Keratinocyte (primary cell): ENCODE measurements around the gene TMEM181.

Experiments used
- EZH2 ChIP-seq: IDR thresholded peaks from one replicate; pipeline ENCODE4 v1.6.1; 2012; ENCODE audit warnings: inconsistent platforms, mild to moderate bottlenecking, low read length, moderate library complexity
- TF ChIP-seq, protein P1 (sequence below), 3 experiments: IDR thresholded peaks in 1 of 3; conservative IDR thresholded peaks in 1 of 3; optimal IDR thresholded peaks in 1 of 3; 2 replicates in 2 of 3; 3 replicates in 1 of 3; pipeline versions ENCODE3 to v1.5.1; 2011; ENCODE audit warnings: low read length in 3 of 3, mild to moderate bottlenecking in 3 of 3, moderate library complexity in 2 of 3, control low read depth in 1 of 3, inconsistent platforms in 1 of 3; ENCODE audit not compliant: insufficient read depth in 2 of 3; ENCODE audit errors: extremely low read depth in 1 of 3

DNA sequence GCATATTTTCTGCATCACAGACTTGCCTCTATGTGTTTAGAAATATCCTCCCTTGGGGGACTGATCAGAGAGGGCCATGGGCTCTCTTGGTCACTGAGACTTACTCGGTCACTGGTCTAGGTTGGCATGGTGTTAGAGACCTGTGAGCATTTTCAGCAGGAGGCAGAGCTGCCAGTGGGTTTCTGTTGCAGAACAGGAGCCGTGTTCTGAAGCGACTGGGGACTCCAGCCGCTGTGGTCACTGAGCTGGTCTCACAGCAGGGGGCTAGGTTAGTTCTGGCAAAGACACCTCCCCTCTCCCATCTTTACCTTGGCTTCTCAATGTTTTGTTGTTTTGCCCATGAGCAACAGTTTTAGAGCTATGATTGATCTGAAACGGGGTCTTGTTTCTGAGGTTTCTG lies 8.7 kb downstream of the TMEM181 start:
- TF ChIP-seq, protein P1, sequence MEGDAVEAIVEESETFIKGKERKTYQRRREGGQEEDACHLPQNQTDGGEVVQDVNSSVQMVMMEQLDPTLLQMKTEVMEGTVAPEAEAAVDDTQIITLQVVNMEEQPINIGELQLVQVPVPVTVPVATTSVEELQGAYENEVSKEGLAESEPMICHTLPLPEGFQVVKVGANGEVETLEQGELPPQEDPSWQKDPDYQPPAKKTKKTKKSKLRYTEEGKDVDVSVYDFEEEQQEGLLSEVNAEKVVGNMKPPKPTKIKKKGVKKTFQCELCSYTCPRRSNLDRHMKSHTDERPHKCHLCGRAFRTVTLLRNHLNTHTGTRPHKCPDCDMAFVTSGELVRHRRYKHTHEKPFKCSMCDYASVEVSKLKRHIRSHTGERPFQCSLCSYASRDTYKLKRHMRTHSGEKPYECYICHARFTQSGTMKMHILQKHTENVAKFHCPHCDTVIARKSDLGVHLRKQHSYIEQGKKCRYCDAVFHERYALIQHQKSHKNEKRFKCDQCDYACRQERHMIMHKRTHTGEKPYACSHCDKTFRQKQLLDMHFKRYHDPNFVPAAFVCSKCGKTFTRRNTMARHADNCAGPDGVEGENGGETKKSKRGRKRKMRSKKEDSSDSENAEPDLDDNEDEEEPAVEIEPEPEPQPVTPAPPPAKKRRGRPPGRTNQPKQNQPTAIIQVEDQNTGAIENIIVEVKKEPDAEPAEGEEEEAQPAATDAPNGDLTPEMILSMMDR (optimal IDR thresholded peaks at IDR 0.05 in 1 of 3, IDR thresholded peaks at IDR 0.05 in 1 of 3, conservative IDR thresholded peaks at IDR 0.05 in 1 of 3; ENCODE audit: extremely low read depth in 1 of 3, insufficient read depth in 2 of 3, low read length in 3 of 3): no peak
- no peak for TF ChIP-seq EZH2
